Naive B cell (primary cell): Measurements from ENCODE around the gene CDC37L1. TPM values are rescaled to one million over a fixed set of nuclear protein-coding genes. Genes with fewer than 3 reads are reported as not detected.
A peak's percentile ranks its signal among the peaks of the same experiment; 100 is the strongest.

Experiments
- ATAC-seq, 2 donors: fragments of 150-1000 bp; cut with Tn5 transposase; 2 replicates each; pipeline ENCODE4 v1.10.0; 2021; ENCODE audit warnings: low read depth in 2 of 2, mild to moderate bottlenecking in 2 of 2, moderate library complexity in 2 of 2
- DNase-seq: peaks from one replicate; pipeline ENCODE4 v3.0.0; 2022
- H3K27ac Mint-ChIP-seq, 6 donors: one replicate each; pipeline ENCODE4 v1.8.0; 2020 to 2022; ENCODE audit warnings: mild to moderate bottlenecking in 6 of 6, mixed read lengths in 6 of 6, moderate library complexity in 5 of 6, inconsistent platforms in 2 of 6
- H3K27me3 Mint-ChIP-seq, 3 donors: one replicate each; pipeline ENCODE4 v1.8.0; 2021 to 2022; ENCODE audit warnings: mixed read lengths in 3 of 3, mild to moderate bottlenecking in 1 of 3
- H3K36me3 Mint-ChIP-seq, 2 donors: one replicate each; pipeline ENCODE4 v1.8.0; 2020 to 2022; ENCODE audit warnings: mixed read lengths in 2 of 2, inconsistent platforms in 1 of 2, mild to moderate bottlenecking in 1 of 2
- H3K4me1 Mint-ChIP-seq, 3 donors: one replicate each; pipeline ENCODE4 v1.8.0; 2020 to 2022; ENCODE audit warnings: mixed read lengths in 3 of 3, inconsistent platforms in 1 of 3, mild to moderate bottlenecking in 1 of 3, moderate library complexity in 1 of 3
- H3K4me3 Mint-ChIP-seq, 8 donors: one replicate each; pipeline ENCODE4 v1.8.0; 2020 to 2022; ENCODE audit warnings: mild to moderate bottlenecking in 8 of 8, mixed read lengths in 8 of 8, moderate library complexity in 8 of 8, inconsistent platforms in 2 of 8
- H3K9me3 Mint-ChIP-seq, 7 donors: one replicate each; pipeline ENCODE4 v1.8.0; 2020 to 2022; ENCODE audit warnings: mixed read lengths in 7 of 7, mild to moderate bottlenecking in 5 of 7, inconsistent platforms in 2 of 7, moderate library complexity in 1 of 7
- polyA plus RNA-seq, 6 donors: library from polyadenylated mRNA; unstranded; fragments of 300-500 nt; fragmentation: Illumina TruSeq; gene quantifications; one replicate each; pipeline ENCODE4 v1.2.3, GENCODE V29; 2021; ENCODE audit warnings: low read depth in 6 of 6

Gene CDC37L1
- polyA plus RNA-seq, 6 donors from 2014 or later = 6.6 to 21.3 (median 10.7) TPM

- Mint-ChIP-seq H3K4me3 (peak overlapping the region; percentile 84 to 99 (median 96)), H3K27me3 (peaks cover 9 to 25% (median 20%) of the 10 kb centered on the region in 3 donors), H3K36me3 (no peaks in the 10 kb centered on the region), H3K4me1 (peaks cover 40 to 47% (median 46%) of the 10 kb centered on the region in 3 donors), H3K27ac (peak overlapping the region; percentile 9 to 96 (median 86)), H3K9me3 (no peaks in the 10 kb centered on the region)
- DNase-seq (no peak), ATAC-seq (no peak)
These were observed 17.8 kb upstream of the CDC37L1 start for GRCh38 chr9:4661611-4662010.

DNA sequence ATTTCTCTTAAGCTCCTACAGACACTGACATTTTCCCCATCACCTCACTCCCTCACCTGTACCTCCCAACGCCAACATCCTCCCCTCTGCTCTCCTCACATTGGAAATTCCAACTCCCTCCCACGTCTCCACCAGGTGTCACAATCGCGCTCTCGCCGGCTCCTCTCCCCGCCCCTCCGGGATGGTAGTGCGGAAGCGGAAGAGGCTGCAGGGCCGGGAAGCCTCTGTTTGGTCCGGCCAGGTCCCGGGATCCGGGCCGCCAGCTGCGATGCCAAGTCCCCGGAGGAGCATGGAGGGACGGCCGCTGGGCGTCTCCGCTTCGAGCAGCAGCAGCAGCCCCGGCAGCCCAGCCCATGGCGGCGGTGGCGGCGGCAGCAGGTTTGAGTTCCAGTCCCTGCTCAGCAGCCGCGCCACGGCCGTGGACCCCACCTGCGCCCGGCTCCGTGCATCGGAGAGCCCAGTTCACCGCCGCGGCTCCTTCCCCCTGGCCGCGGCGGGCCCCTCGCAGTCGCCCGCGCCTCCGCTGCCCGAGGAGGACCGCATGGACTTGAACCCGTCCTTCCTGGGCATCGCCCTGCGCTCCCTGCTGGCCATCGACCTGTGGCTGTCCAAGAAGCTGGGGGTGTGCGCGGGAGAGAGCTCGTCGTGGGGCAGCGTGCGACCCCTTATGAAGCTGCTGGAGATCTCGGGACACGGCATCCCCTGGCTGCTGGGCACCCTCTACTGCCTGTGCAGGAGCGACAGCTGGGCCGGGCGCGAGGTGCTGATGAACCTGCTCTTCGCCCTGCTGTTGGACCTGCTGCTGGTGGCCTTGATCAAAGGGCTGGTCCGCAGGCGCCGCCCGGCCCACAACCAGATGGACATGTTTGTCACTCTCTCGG, 17.0 kb upstream of the CDC37L1 start, which contains the start of gene PLPP6:
Gene PLPP6 (plus strand): TSS at position 187 of the 881 bp plus-strand sequence. CDS start 82 bp downstream, at position 269.
- no peaks in the 10 kb centered on the region for H3K36me3 Mint-ChIP-seq
- peak; percentile 68 for DNase-seq
- H3K4me1 Mint-ChIP-seq = peaks cover 44 to 50% (median 49%) of the 10 kb centered on the region in 3 donors

DNA sequence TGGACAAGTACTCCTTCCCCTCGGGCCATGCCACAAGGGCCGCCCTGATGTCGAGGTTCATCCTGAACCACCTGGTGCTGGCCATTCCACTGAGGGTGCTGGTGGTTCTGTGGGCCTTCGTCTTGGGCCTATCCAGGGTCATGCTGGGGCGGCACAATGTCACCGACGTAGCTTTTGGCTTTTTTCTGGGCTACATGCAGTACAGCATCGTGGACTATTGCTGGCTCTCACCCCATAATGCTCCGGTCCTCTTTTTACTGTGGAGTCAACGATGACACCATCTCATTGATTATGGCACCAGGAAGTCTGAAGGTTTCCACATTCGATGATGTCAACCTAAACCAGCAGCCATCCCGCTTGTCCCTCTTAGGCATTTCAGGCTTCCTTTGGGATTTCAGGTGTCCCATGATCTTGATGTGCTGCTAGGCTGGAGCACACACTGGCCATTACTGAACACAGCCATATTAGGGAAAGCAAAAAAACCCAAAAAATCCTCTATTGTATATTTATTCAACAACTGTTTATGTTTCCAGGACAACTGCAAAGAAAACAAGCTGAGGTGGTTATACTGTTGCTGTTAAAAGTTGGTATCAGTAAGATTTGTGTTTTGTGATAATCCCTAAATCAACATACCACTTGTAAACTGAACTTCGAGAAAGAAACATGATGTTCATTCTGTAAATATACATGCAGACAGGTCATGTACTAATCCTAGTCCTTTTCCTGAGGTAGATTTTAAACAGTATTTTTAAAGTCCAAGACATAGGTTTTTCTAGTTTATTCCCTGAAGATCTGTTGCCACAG, 16.2 kb upstream of the CDC37L1 start:
- no peak for ATAC-seq
- no peaks in the 10 kb centered on the region for H3K9me3 Mint-ChIP-seq
- H3K27ac Mint-ChIP-seq = peak overlapping the region in 5 of 6 donors; percentile 1 to 84 (median 33)
- H3K36me3 Mint-ChIP-seq = no peaks in the 10 kb centered on the region
- H3K4me3 Mint-ChIP-seq = peak overlapping the region; percentile 84 to 99 (median 96)
- peaks cover 48 to 50% (median 49%) of the 10 kb centered on the region in 3 donors for H3K4me1 Mint-ChIP-seq
- peaks cover 18 to 27% (median 22%) of the 10 kb centered on the region in 3 donors for H3K27me3 Mint-ChIP-seq
- DNase-seq = no peak

More for the DNA sequence above, 17.0 kb upstream of the CDC37L1 start, which contains the start of gene PLPP6:
- Mint-ChIP-seq H3K9me3 (no peaks in the 10 kb centered on the region), H3K27ac (peak within 1 kb of the TSS; percentile 9 to 96 (median 86)), H3K4me3 (peak within 1 kb of the TSS; percentile 84 to 99 (median 96)), H3K27me3 (peaks cover 16 to 26% (median 21%) of the 10 kb centered on the region in 3 donors)
- ATAC-seq = peak; percentile 71 to 79

DNA sequence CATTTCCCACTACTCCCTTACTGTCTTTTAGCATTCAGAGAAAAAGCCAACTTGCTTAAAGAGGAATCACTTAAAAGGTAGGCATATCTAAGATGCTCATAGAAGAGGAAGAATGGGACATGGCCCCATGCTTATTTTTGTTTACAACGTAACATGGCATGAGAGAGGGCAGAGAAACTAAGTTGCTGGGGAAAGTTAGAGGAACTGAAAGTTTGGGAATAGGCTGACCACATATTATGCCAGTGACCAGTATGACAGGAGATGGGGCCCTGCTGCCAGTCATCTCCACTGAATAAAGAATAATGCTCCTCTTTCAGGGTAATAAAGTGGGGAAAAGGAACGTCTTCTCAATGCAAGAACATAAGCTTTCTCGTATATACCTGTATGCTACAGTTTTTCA, 15.4 kb upstream of the CDC37L1 start:
- peaks cover 22 to 29% (median 22%) of the 10 kb centered on the region in 3 donors for H3K27me3 Mint-ChIP-seq
- DNase-seq = no peak
- ATAC-seq = no peak
- H3K36me3 Mint-ChIP-seq = no peaks in the 10 kb centered on the region
- peak overlapping the region in 1 of 6 donors; percentile 80 for H3K27ac Mint-ChIP-seq
- peaks cover 48 to 50% (median 49%) of the 10 kb centered on the region in 3 donors for H3K4me1 Mint-ChIP-seq
- H3K9me3 Mint-ChIP-seq = no peaks in the 10 kb centered on the region
- peak overlapping the region in 7 of 8 donors; percentile 0 to 99 (median 84) for H3K4me3 Mint-ChIP-seq

GRCh38 chr9:4665357-4665756, 14.0 kb upstream of the CDC37L1 start:
- ATAC-seq = no peak
- H3K36me3 Mint-ChIP-seq = peaks cover 0 to 4% of the 10 kb centered on the region in 2 donors
- no peaks in the 10 kb centered on the region for H3K9me3 Mint-ChIP-seq
- H3K4me1 Mint-ChIP-seq = peaks cover 48 to 50% (median 49%) of the 10 kb centered on the region in 3 donors
- H3K27me3 Mint-ChIP-seq = peaks cover 22 to 26% (median 22%) of the 10 kb centered on the region in 3 donors
- DNase-seq = no peak
- H3K27ac Mint-ChIP-seq = peak overlapping the region in 2 of 6 donors; percentile 17 to 88
- peak overlapping the region in 6 of 8 donors; percentile 48 to 97 (median 80) for H3K4me3 Mint-ChIP-seq

- Mint-ChIP-seq H3K9me3 (no peaks in the 10 kb centered on the region), H3K36me3 (peaks cover 0 to 4% of the 10 kb centered on the region in 2 donors), H3K27ac (peak within 1 kb of the TSS in 3 of 6 donors; percentile 17 to 88 (median 80)), H3K4me1 (peaks cover 48 to 50% (median 49%) of the 10 kb centered on the region in 3 donors), H3K4me3 (peak within 1 kb of the TSS; percentile 73 to 97 (median 84)), H3K27me3 (peaks cover 22 to 28% (median 26%) of the 10 kb centered on the region in 3 donors)
- ATAC-seq = peak; percentile 36 to 45
- DNase-seq = peak; percentile 29
These were observed 13.2 kb upstream of the CDC37L1 start, which contains the start of gene SPATA6L for GRCh38 chr9:4666042-4666699. Gene SPATA6L, minus strand, starts transcription at chr9:4666480. Its CDS starts 230 bp downstream, at chr9:4666250.

GRCh38 chr9:4667681-4668080, 11.7 kb upstream of the CDC37L1 start:
- Mint-ChIP-seq H3K27me3 (peaks cover 22 to 28% (median 26%) of the 10 kb centered on the region in 3 donors), H3K4me1 (peaks cover 39 to 42% (median 39%) of the 10 kb centered on the region in 3 donors), H3K36me3 (peaks cover 0 to 4% of the 10 kb centered on the region in 2 donors), H3K4me3 (peak overlapping the region in 1 of 8 donors; percentile 43), H3K27ac (no peak overlapping the region), H3K9me3 (no peaks in the 10 kb centered on the region)
- ATAC-seq (no peak), DNase-seq (no peak)

- ATAC-seq = no peak
- H3K4me3 Mint-ChIP-seq = no peak overlapping the region
- peaks cover 30 to 33% (median 30%) of the 10 kb centered on the region in 3 donors for H3K4me1 Mint-ChIP-seq
These were observed 10.8 kb upstream of the CDC37L1 start for GRCh38 chr9:4668604-4669003.

GRCh38 chr9:4669890-4670289, 9.5 kb upstream of the CDC37L1 start:
- no peaks in the 10 kb centered on the region for H3K9me3 Mint-ChIP-seq
- H3K36me3 Mint-ChIP-seq = peaks cover 0 to 4% of the 10 kb centered on the region in 2 donors
- ATAC-seq = no peak
- no peak overlapping the region for H3K27ac Mint-ChIP-seq
- no peak overlapping the region for H3K4me3 Mint-ChIP-seq
- no peak for DNase-seq
- peaks cover 18 to 23% (median 20%) of the 10 kb centered on the region in 3 donors for H3K4me1 Mint-ChIP-seq
- H3K27me3 Mint-ChIP-seq = peaks cover 22 to 28% (median 26%) of the 10 kb centered on the region in 3 donors

More at GRCh38 chr9:4668604-4669003, 10.8 kb upstream of the CDC37L1 start:
- Mint-ChIP-seq H3K9me3 (no peaks in the 10 kb centered on the region), H3K27me3 (peaks cover 22 to 28% (median 26%) of the 10 kb centered on the region in 3 donors), H3K27ac (no peak overlapping the region), H3K36me3 (peaks cover 0 to 4% of the 10 kb centered on the region in 2 donors)
- no peak for DNase-seq

DNA sequence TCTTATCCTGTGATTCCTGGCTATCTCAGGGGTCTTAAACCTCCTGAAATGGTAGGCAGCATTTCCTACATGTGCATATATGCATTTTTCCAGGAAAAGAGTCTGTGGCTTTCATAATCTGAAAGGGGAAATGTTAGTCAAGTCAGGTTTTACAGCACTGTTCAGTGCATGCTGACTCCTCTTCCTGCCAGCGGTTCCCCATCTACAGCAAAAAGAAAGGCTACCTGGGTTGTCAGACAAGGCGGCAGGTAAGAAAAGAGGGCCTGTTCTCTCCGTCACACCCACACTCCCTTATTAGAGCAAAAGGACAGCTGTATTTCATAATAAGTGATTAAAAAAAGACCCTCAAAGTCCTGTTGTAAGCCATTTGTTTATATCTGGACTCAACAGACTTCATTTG, 8.8 kb upstream of the CDC37L1 start:
- Mint-ChIP-seq H3K9me3 (no peaks in the 10 kb centered on the region), H3K27me3 (peaks cover 27 to 29% (median 28%) of the 10 kb centered on the region in 3 donors), H3K36me3 (peaks cover 4% of the 10 kb centered on the region in 2 donors), H3K4me1 (peaks cover 13 to 20% (median 13%) of the 10 kb centered on the region in 3 donors), H3K4me3 (no peak overlapping the region), H3K27ac (no peak overlapping the region)
- ATAC-seq (no peak), DNase-seq (no peak)

DNA sequence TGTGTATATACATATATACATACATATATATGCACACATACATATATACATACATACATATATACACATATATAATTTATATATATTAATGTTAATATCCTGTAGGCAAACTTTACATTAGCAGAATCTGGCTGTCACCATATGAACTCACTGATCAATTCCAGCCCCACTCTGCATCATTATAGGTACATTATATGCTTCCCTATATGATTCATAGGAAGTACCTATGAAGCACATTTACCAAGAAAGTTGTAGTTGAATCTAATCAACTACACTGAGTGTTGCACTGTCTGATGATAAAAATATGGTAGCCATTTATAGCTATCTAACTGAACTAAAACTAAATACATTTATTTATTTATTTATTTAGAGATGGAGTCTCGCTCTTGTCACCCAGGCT, 7.6 kb upstream of the CDC37L1 start:
- Mint-ChIP-seq H3K27me3 (peaks cover 18 to 32% (median 24%) of the 10 kb centered on the region in 3 donors), H3K4me1 (peaks cover 1 to 10% (median 2%) of the 10 kb centered on the region in 3 donors), H3K27ac (no peak overlapping the region), H3K9me3 (no peaks in the 10 kb centered on the region), H3K36me3 (peaks cover 4 to 10% of the 10 kb centered on the region in 2 donors), H3K4me3 (no peak overlapping the region)
- DNase-seq (no peak), ATAC-seq (no peak)

- H3K4me1 Mint-ChIP-seq = peaks cover 0 to 4% (median 0%) of the 10 kb centered on the region in 3 donors
- H3K36me3 Mint-ChIP-seq = peaks cover 4 to 10% of the 10 kb centered on the region in 2 donors
- H3K27me3 Mint-ChIP-seq = peaks cover 11 to 12% (median 12%) of the 10 kb centered on the region in 3 donors
- H3K27ac Mint-ChIP-seq = no peak overlapping the region
- ATAC-seq (no peak), DNase-seq (no peak)
- H3K9me3 Mint-ChIP-seq = no peaks in the 10 kb centered on the region
- H3K4me3 Mint-ChIP-seq = no peak overlapping the region
These were observed 4.6 kb upstream of the CDC37L1 start for GRCh38 chr9:4674783-4675182.
